ENCODE data around the gene ZP1.

Gene ZP1

GRCh38 chr11:60864856-60865513 is 2.4 kb upstream of the ZP1 start:
- H3K36me3 ChIP-seq (ENCODE audit: control insufficient read depth, insufficient read depth, low read length): no peaks in the 10 kb centered on the region
- WGBS, 2 experiments (ENCODE audit: insufficient coverage in 2 of 2): 90 to 93% methylated on average over 7 of the region's 7 CpGs
- H3K4me3 ChIP-seq (ENCODE audit: extremely low read depth, insufficient read depth, low read length, poor library complexity, severe bottlenecking): no peak overlapping the region
- H3K27ac ChIP-seq (ENCODE audit: low read depth, low read length, severe bottlenecking): no peak overlapping the region
- no peaks in the 10 kb centered on the region for H3K9me3 ChIP-seq (ENCODE audit: control insufficient read depth, low read length)
- no peaks in the 10 kb centered on the region for H3K4me1 ChIP-seq (ENCODE audit: control insufficient read depth, insufficient read depth, low read length, poor library complexity, severe bottlenecking)

GRCh38 chr11:60867871-60868681 is 734 bp downstream of the ZP1 start:
- Histone ChIP-seq H3K9me3 (ENCODE audit: control insufficient read depth, low read length) (no peaks in the 10 kb centered on the region), H3K27ac (ENCODE audit: low read depth, low read length, severe bottlenecking) (no peak overlapping the region), H3K36me3 (ENCODE audit: control insufficient read depth, insufficient read depth, low read length) (no peaks in the 10 kb centered on the region), H3K4me3 (ENCODE audit: extremely low read depth, insufficient read depth, low read length, poor library complexity, severe bottlenecking) (no peak overlapping the region), H3K4me1 (ENCODE audit: control insufficient read depth, insufficient read depth, low read length, poor library complexity, severe bottlenecking) (peaks cover 6% of the 10 kb centered on the region)
- WGBS, 2 experiments (ENCODE audit: insufficient coverage in 2 of 2): 84 to 85% methylated on average over 4 to 8 of the region's 10 CpGs

GRCh38 chr11:60868682-60869450 is 1.5 kb downstream of the ZP1 start:
- Histone ChIP-seq H3K36me3 (ENCODE audit: control insufficient read depth, insufficient read depth, low read length) (no peaks in the 10 kb centered on the region), H3K4me3 (ENCODE audit: extremely low read depth, insufficient read depth, low read length, poor library complexity, severe bottlenecking) (no peak overlapping the region), H3K9me3 (ENCODE audit: control insufficient read depth, low read length) (no peaks in the 10 kb centered on the region), H3K27ac (ENCODE audit: low read depth, low read length, severe bottlenecking) (no peak overlapping the region), H3K4me1 (ENCODE audit: control insufficient read depth, insufficient read depth, low read length, poor library complexity, severe bottlenecking) (peaks cover 14% of the 10 kb centered on the region)
- 81 to 93% methylated on average over 5 to 7 of the region's 10 CpGs for WGBS, 2 experiments (ENCODE audit: insufficient coverage in 2 of 2)

- Histone ChIP-seq H3K4me1 (ENCODE audit: control insufficient read depth, insufficient read depth, low read length, poor library complexity, severe bottlenecking) (peaks cover 15% of the 10 kb centered on the region), H3K27ac (ENCODE audit: low read depth, low read length, severe bottlenecking) (no peak overlapping the region), H3K4me3 (ENCODE audit: extremely low read depth, insufficient read depth, low read length, poor library complexity, severe bottlenecking) (no peak overlapping the region), H3K36me3 (ENCODE audit: control insufficient read depth, insufficient read depth, low read length) (no peaks in the 10 kb centered on the region), H3K9me3 (ENCODE audit: control insufficient read depth, low read length) (no peaks in the 10 kb centered on the region)
- WGBS, 2 experiments (ENCODE audit: insufficient coverage in 2 of 2): 90 to 100% methylated on average over 6 to 7 of the region's 7 CpGs
Measured at GRCh38 chr11:60869451-60869825, 2.1 kb downstream of the ZP1 start.

GRCh38 chr11:60870276-60870675 is 2.9 kb downstream of the ZP1 start:
- WGBS, 2 experiments (ENCODE audit: insufficient coverage in 2 of 2): 0% methylated on average over 1 of the region's 3 CpGs; no CpG with 5 or more reads in 1 of the 2 experiments
- Histone ChIP-seq H3K4me3 (ENCODE audit: extremely low read depth, insufficient read depth, low read length, poor library complexity, severe bottlenecking) (no peak overlapping the region), H3K4me1 (ENCODE audit: control insufficient read depth, insufficient read depth, low read length, poor library complexity, severe bottlenecking) (peaks cover 15% of the 10 kb centered on the region), H3K9me3 (ENCODE audit: control insufficient read depth, low read length) (no peaks in the 10 kb centered on the region), H3K36me3 (ENCODE audit: control insufficient read depth, insufficient read depth, low read length) (no peaks in the 10 kb centered on the region), H3K27ac (ENCODE audit: low read depth, low read length, severe bottlenecking) (no peak overlapping the region)

GRCh38 chr11:60870733-60871377 is 3.5 kb downstream of the ZP1 start:
- H3K9me3 ChIP-seq (ENCODE audit: control insufficient read depth, low read length): no peaks in the 10 kb centered on the region
- H3K36me3 ChIP-seq (ENCODE audit: control insufficient read depth, insufficient read depth, low read length): no peaks in the 10 kb centered on the region
- 88 to 95% methylated on average over 11 to 12 of the region's 13 CpGs for WGBS, 2 experiments (ENCODE audit: insufficient coverage in 2 of 2)
- H3K4me1 ChIP-seq (ENCODE audit: control insufficient read depth, insufficient read depth, low read length, poor library complexity, severe bottlenecking): peaks cover 15% of the 10 kb centered on the region
- H3K27ac ChIP-seq (ENCODE audit: low read depth, low read length, severe bottlenecking): no peak overlapping the region
- H3K4me3 ChIP-seq (ENCODE audit: extremely low read depth, insufficient read depth, low read length, poor library complexity, severe bottlenecking): no peak overlapping the region

GRCh38 chr11:60871378-60872061 is 4.2 kb downstream of the ZP1 start:
- Histone ChIP-seq H3K4me1 (ENCODE audit: control insufficient read depth, insufficient read depth, low read length, poor library complexity, severe bottlenecking) (peaks cover 15% of the 10 kb centered on the region), H3K27ac (ENCODE audit: low read depth, low read length, severe bottlenecking) (no peak overlapping the region), H3K9me3 (ENCODE audit: control insufficient read depth, low read length) (no peaks in the 10 kb centered on the region), H3K4me3 (ENCODE audit: extremely low read depth, insufficient read depth, low read length, poor library complexity, severe bottlenecking) (no peak overlapping the region), H3K36me3 (ENCODE audit: control insufficient read depth, insufficient read depth, low read length) (no peaks in the 10 kb centered on the region)
- 89 to 96% methylated on average over 4 to 6 of the region's 7 CpGs for WGBS, 2 experiments (ENCODE audit: insufficient coverage in 2 of 2)

GRCh38 chr11:60872124-60872960 is 5.0 kb downstream of the ZP1 start:
- H3K4me3 ChIP-seq (ENCODE audit: extremely low read depth, insufficient read depth, low read length, poor library complexity, severe bottlenecking): no peak overlapping the region
- H3K36me3 ChIP-seq (ENCODE audit: control insufficient read depth, insufficient read depth, low read length): no peaks in the 10 kb centered on the region
- H3K4me1 ChIP-seq (ENCODE audit: control insufficient read depth, insufficient read depth, low read length, poor library complexity, severe bottlenecking): peaks cover 15% of the 10 kb centered on the region
- H3K27ac ChIP-seq (ENCODE audit: low read depth, low read length, severe bottlenecking): no peak overlapping the region
- WGBS, 2 experiments (ENCODE audit: insufficient coverage in 2 of 2): 91 to 92% methylated on average over 4 of the region's 6 CpGs
- H3K9me3 ChIP-seq (ENCODE audit: control insufficient read depth, low read length): no peaks in the 10 kb centered on the region

- 59 to 66% methylated on average over 15 to 16 of the region's 16 CpGs for WGBS, 2 experiments (ENCODE audit: insufficient coverage in 2 of 2)
- no peaks in the 10 kb centered on the region for H3K36me3 ChIP-seq (ENCODE audit: control insufficient read depth, insufficient read depth, low read length)
- no peak overlapping the region for H3K4me3 ChIP-seq (ENCODE audit: extremely low read depth, insufficient read depth, low read length, poor library complexity, severe bottlenecking)
- H3K9me3 ChIP-seq (ENCODE audit: control insufficient read depth, low read length): no peaks in the 10 kb centered on the region
- no peak overlapping the region for H3K27ac ChIP-seq (ENCODE audit: low read depth, low read length, severe bottlenecking)
- peaks cover 15% of the 10 kb centered on the region for H3K4me1 ChIP-seq (ENCODE audit: control insufficient read depth, insufficient read depth, low read length, poor library complexity, severe bottlenecking)
Measured at GRCh38 chr11:60872961-60873524, 5.7 kb downstream of the ZP1 start.

Measured in mesodermal cell (in vitro differentiated cells).